ENCODE results near the gene TFCP2.

Gene TFCP2

GRCh38 chr12:51049525-51049924 is 123.4 kb downstream of the TFCP2 start:
- TF ChIP-seq, protein P1, sequence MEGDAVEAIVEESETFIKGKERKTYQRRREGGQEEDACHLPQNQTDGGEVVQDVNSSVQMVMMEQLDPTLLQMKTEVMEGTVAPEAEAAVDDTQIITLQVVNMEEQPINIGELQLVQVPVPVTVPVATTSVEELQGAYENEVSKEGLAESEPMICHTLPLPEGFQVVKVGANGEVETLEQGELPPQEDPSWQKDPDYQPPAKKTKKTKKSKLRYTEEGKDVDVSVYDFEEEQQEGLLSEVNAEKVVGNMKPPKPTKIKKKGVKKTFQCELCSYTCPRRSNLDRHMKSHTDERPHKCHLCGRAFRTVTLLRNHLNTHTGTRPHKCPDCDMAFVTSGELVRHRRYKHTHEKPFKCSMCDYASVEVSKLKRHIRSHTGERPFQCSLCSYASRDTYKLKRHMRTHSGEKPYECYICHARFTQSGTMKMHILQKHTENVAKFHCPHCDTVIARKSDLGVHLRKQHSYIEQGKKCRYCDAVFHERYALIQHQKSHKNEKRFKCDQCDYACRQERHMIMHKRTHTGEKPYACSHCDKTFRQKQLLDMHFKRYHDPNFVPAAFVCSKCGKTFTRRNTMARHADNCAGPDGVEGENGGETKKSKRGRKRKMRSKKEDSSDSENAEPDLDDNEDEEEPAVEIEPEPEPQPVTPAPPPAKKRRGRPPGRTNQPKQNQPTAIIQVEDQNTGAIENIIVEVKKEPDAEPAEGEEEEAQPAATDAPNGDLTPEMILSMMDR (IDR thresholded peaks at IDR 0.05): no peak
- Histone ChIP-seq H3K4me1 (peaks cover 14% of the 10 kb centered on the region), H3K4me3 (ENCODE audit: low read depth, low read length) (peak overlapping the region; percentile 81)

GRCh38 chr12:51048661-51049251 is 124.2 kb downstream of the TFCP2 start:
- Histone ChIP-seq H3K79me2 (peaks cover 4% of the 10 kb centered on the region), H3K4me2 (ENCODE audit: low read length) (peak overlapping the region; percentile 90), H3K9me3 (ENCODE audit: control insufficient read depth, low read length) (no peaks in the 10 kb centered on the region), H3K36me3 (ENCODE audit: control insufficient read depth, insufficient read depth, low read length) (no peaks in the 10 kb centered on the region), H3K4me3 (ENCODE audit: low read depth, low read length) (peak overlapping the region; percentile 81), H2AFZ (peak overlapping the region; percentile 88), H3K9ac (no peak overlapping the region), H3K27ac (peak overlapping the region; percentile 87), H3K27me3 (ENCODE audit: control insufficient read depth, insufficient read depth, low read length) (no peaks in the 10 kb centered on the region), H3K4me1 (peaks cover 14% of the 10 kb centered on the region)
- TF ChIP-seq, protein P1 (IDR thresholded peaks at IDR 0.05): no peak

More at GRCh38 chr12:51049525-51049924, 123.4 kb downstream of the TFCP2 start:
- Histone ChIP-seq H3K9me3 (ENCODE audit: control insufficient read depth, low read length) (no peaks in the 10 kb centered on the region), H3K36me3 (ENCODE audit: control insufficient read depth, insufficient read depth, low read length) (no peaks in the 10 kb centered on the region), H3K4me2 (ENCODE audit: low read length) (peak overlapping the region; percentile 90), H2AFZ (no peak overlapping the region), H3K9ac (no peak overlapping the region), H3K27ac (no peak overlapping the region), H3K79me2 (peaks cover 4% of the 10 kb centered on the region), H3K27me3 (ENCODE audit: control insufficient read depth, insufficient read depth, low read length) (no peaks in the 10 kb centered on the region)

DNA sequence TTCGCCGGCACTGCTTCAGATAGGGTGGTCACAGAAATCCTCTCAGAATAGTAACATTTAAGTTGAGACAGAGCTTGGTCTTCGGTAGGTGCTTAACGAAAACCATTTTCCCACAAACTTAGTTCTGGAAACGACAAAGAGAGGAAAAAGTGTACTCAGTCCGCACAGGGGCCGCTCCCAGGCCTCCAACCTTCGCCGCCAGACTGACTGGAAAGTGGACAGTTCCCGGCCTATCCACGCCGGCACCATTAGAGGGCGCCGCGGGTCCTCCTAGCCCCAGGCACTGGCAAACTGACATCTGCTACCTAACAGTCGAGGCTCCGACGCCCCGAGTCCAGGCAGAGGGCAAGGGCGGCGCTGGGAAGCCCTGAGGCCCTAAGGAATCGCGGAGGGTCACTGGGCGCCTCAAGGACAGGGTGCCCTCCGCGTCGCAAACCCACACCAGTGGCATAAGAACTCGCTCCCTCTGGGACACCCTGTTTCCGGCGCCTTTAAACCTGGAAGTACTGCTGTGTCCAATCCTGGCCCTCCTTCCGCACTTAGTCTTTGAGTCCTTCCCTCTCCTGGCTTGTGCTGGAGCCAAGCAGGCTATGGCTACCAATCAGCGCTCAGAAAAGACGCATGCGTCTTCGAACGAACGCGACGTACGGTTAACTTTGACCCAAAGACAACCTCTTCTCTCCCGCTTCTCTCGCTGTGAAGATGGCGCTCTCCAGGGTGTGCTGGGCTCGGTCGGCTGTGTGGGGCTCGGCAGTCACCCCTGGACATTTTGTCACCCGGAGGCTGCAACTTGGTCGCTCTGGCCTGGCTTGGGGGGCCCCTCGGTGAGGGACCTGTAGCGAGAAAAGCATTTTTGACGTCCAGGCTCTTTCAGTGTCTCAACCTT is 125.0 kb downstream of the TFCP2 start, which contains the start of gene LETMD1:
LETMD1 (plus strand) TSS at position 673 of the 886 bp plus-strand sequence; CDS start at position 703, 30 bp downstream.
- Histone ChIP-seq H3K4me1 (peaks cover 14% of the 10 kb centered on the region), H3K4me3 (ENCODE audit: low read depth, low read length) (peak within 1 kb of the TSS; percentile 81), H3K27ac (peak within 1 kb of the TSS; percentile 87), H3K9me3 (ENCODE audit: control insufficient read depth, low read length) (no peaks in the 10 kb centered on the region), H3K36me3 (ENCODE audit: control insufficient read depth, insufficient read depth, low read length) (no peaks in the 10 kb centered on the region), H3K27me3 (ENCODE audit: control insufficient read depth, insufficient read depth, low read length) (no peaks in the 10 kb centered on the region), H3K79me2 (peaks cover 4% of the 10 kb centered on the region), H2AFZ (peak within 1 kb of the TSS; percentile 88), H3K4me2 (ENCODE audit: low read length) (peak within 1 kb of the TSS; percentile 90), H3K9ac (peak within 1 kb of the TSS; percentile 32)
- TF ChIP-seq, protein P1 (IDR thresholded peaks at IDR 0.05): peak; percentile 95
